Nephron progenitor cell (in vitro differentiated cells): ENCODE data around the gene DCN.

Source experiments
- DNase-seq: peaks from one replicate; pipeline ENCODE4 v3.0.0; 2021
- H3K27ac Mint-ChIP-seq: 2 replicates; pipeline ENCODE4 v1.8.0; 2021; ENCODE audit warnings: mild to moderate bottlenecking, moderate library complexity, mixed read lengths
- H3K27me3 Mint-ChIP-seq: 2 replicates; pipeline ENCODE4 v1.8.0; 2021; ENCODE audit warnings: mild to moderate bottlenecking, low read depth, mixed read lengths; ENCODE audit not compliant: poor library complexity
- H3K36me3 Mint-ChIP-seq: 2 replicates; pipeline ENCODE4 v1.8.0; 2021; ENCODE audit warnings: low read depth, mixed read lengths
- H3K4me1 Mint-ChIP-seq: 2 replicates; pipeline ENCODE4 v1.8.0; 2021; ENCODE audit warnings: mixed read lengths
- H3K4me3 Mint-ChIP-seq: 2 replicates; pipeline ENCODE4 v1.8.0; 2021; ENCODE audit warnings: mild to moderate bottlenecking, moderate library complexity, mixed read lengths
- H3K9me3 Mint-ChIP-seq: 2 replicates; pipeline ENCODE4 v1.8.0; 2021; ENCODE audit warnings: mild to moderate bottlenecking, moderate library complexity, mixed read lengths
- TF ChIP-seq, protein P1 (sequence below): fragments of 200-600 bp; sonication (generic); IDR thresholded peaks from 2 replicates; pipeline ENCODE4 v1.5.0; 2021; ENCODE audit warnings: antibody characterized with exemption

Gene DCN

GRCh38 chr12:91185421-91185820 is 2.8 kb upstream of the DCN start:
- Mint-ChIP-seq H3K27me3 (no peaks in the 10 kb centered on the region), H3K27ac (no peak overlapping the region), H3K9me3 (no peaks in the 10 kb centered on the region), H3K4me3 (no peak overlapping the region), H3K4me1 (peaks cover 19% of the 10 kb centered on the region), H3K36me3 (no peaks in the 10 kb centered on the region)
- TF ChIP-seq, protein P1, sequence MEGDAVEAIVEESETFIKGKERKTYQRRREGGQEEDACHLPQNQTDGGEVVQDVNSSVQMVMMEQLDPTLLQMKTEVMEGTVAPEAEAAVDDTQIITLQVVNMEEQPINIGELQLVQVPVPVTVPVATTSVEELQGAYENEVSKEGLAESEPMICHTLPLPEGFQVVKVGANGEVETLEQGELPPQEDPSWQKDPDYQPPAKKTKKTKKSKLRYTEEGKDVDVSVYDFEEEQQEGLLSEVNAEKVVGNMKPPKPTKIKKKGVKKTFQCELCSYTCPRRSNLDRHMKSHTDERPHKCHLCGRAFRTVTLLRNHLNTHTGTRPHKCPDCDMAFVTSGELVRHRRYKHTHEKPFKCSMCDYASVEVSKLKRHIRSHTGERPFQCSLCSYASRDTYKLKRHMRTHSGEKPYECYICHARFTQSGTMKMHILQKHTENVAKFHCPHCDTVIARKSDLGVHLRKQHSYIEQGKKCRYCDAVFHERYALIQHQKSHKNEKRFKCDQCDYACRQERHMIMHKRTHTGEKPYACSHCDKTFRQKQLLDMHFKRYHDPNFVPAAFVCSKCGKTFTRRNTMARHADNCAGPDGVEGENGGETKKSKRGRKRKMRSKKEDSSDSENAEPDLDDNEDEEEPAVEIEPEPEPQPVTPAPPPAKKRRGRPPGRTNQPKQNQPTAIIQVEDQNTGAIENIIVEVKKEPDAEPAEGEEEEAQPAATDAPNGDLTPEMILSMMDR, result no peak
- no peak for DNase-seq

DNA sequence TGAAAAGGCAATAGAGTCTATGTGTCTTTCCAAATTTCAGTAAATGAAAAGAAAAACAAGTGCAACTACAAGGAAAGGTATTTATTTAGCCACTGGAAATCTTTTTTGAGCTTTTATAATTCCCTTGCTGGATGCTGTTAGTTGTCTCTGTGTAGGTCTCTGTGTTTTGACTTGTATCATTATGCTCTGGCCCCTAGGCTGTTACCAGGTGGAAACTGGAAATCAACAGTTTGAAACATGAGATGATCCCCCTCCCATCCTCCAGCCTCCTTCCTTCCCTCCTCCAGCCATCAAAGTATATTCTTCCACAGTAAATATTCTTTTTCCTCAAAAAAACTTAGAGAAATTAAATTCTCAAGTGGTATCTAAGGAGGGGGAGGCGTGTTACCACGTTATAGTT is 934 bp upstream of the DCN start:
- no peaks in the 10 kb centered on the region for H3K27me3 Mint-ChIP-seq
- H3K9me3 Mint-ChIP-seq, result no peaks in the 10 kb centered on the region
- no peaks in the 10 kb centered on the region for H3K36me3 Mint-ChIP-seq
- H3K4me3 Mint-ChIP-seq, result no peak overlapping the region
- no peak for DNase-seq
- TF ChIP-seq, protein P1, result no peak
- H3K4me1 Mint-ChIP-seq, result peaks cover 19% of the 10 kb centered on the region
- no peak overlapping the region for H3K27ac Mint-ChIP-seq

GRCh38 chr12:91180582-91181395 is 1.8 kb downstream of the DCN start:
- Mint-ChIP-seq H3K9me3 (no peaks in the 10 kb centered on the region), H3K4me3 (no peak overlapping the region), H3K27ac (no peak overlapping the region), H3K4me1 (peaks cover 19% of the 10 kb centered on the region), H3K36me3 (no peaks in the 10 kb centered on the region), H3K27me3 (peaks cover 4% of the 10 kb centered on the region)
- TF ChIP-seq, protein P1, result no peak
- DNase-seq, result no peak

DNA sequence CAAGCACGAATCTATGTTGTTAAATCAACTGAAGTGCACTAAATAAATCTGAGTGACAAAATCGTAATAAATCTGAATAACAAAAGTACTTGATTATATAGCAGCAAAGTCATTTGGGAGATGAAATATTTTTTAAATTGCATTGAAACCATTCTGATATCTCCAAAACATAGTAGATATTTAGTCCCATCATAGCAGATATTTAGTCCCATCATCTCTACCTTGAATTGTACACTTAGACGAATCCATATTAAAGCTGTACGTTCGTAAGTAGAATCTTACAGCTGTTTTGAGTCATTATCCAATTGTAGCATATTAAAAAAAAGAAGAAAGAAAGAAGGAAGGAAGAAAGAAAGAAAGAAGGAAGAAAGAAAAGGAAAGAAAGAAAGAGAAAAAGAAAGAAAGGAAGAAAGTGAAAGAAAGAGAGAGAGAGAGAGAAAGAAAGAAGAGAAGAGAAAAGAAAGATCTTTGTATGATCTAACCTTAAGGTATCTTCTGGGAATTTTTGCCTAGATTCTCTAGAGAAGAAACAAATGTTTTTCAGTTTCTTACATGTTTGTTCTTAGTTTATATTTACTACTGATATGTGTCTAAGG is 2.6 kb downstream of the DCN start:
- Mint-ChIP-seq H3K36me3 (no peaks in the 10 kb centered on the region), H3K4me1 (peaks cover 19% of the 10 kb centered on the region), H3K4me3 (no peak overlapping the region), H3K27ac (no peak overlapping the region), H3K9me3 (no peaks in the 10 kb centered on the region), H3K27me3 (peaks cover 4% of the 10 kb centered on the region)
- TF ChIP-seq, protein P1, result no peak
- no peak for DNase-seq

GRCh38 chr12:91179315-91179714 is 3.3 kb downstream of the DCN start:
- no peak for DNase-seq
- no peak overlapping the region for H3K4me3 Mint-ChIP-seq
- H3K4me1 Mint-ChIP-seq, result peaks cover 19% of the 10 kb centered on the region
- TF ChIP-seq, protein P1, result no peak
- H3K36me3 Mint-ChIP-seq, result no peaks in the 10 kb centered on the region
- H3K27me3 Mint-ChIP-seq, result peaks cover 4% of the 10 kb centered on the region
- no peaks in the 10 kb centered on the region for H3K9me3 Mint-ChIP-seq
- no peak overlapping the region for H3K27ac Mint-ChIP-seq

- no peaks in the 10 kb centered on the region for H3K36me3 Mint-ChIP-seq
- peaks cover 14% of the 10 kb centered on the region for H3K4me1 Mint-ChIP-seq
- TF ChIP-seq, protein P1, result no peak
- no peak for DNase-seq
- no peak overlapping the region for H3K27ac Mint-ChIP-seq
- peaks cover 4% of the 10 kb centered on the region for H3K27me3 Mint-ChIP-seq
- no peaks in the 10 kb centered on the region for H3K9me3 Mint-ChIP-seq
- no peak overlapping the region for H3K4me3 Mint-ChIP-seq
These were observed 3.8 kb downstream of the DCN start for GRCh38 chr12:91178781-91179180.
